Choroid plexus epithelial cell (primary cell): ENCODE measurements around the gene NPAS2.

Experiments
- DNase-seq: peaks from one replicate; pipeline ENCODE4 v3.0.0-alpha.2; 2010; ENCODE audit warnings: low read depth
- H3K4me3 ChIP-seq: 2 replicates; pipeline ENCODE4 v1.5.1; 2011; ENCODE audit warnings: low read depth, mild to moderate bottlenecking, control low read depth, low read length, moderate library complexity
- TF ChIP-seq, protein P1 (sequence below): conservative IDR thresholded peaks from 2 replicates; pipeline ENCODE4 v1.5.1; 2011; ENCODE audit warnings: low read depth, mild to moderate bottlenecking, control low read depth, inconsistent platforms, low read length, moderate library complexity

The NPAS2 gene

DNA sequence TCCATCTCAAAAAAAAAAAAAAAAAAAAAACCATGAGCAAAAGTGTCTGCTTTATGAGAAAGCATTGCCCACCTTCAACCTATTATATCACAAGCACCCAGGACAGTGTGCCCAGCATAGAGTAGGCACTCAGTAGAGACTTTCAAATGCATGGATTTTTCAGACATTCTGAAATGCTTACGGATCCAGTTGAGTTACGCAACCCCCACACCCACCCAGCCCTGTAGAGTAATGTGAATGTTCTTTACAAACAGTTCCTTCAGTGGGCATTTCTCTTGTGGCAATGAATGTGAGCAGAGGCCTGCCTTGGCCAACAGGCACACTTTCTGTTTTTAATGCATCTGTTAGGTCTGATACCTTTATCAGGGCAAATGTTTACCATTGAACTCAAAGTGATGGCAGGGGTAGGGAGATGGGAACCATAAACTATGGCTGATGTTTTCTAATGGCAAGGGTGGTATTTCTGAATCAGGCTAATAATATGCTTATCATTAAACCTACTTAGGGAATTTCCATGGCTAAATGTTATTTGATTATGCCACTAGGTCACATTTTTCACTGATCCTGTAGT lies 117.1 kb downstream of the NPAS2 start:
- TF ChIP-seq, protein P1, sequence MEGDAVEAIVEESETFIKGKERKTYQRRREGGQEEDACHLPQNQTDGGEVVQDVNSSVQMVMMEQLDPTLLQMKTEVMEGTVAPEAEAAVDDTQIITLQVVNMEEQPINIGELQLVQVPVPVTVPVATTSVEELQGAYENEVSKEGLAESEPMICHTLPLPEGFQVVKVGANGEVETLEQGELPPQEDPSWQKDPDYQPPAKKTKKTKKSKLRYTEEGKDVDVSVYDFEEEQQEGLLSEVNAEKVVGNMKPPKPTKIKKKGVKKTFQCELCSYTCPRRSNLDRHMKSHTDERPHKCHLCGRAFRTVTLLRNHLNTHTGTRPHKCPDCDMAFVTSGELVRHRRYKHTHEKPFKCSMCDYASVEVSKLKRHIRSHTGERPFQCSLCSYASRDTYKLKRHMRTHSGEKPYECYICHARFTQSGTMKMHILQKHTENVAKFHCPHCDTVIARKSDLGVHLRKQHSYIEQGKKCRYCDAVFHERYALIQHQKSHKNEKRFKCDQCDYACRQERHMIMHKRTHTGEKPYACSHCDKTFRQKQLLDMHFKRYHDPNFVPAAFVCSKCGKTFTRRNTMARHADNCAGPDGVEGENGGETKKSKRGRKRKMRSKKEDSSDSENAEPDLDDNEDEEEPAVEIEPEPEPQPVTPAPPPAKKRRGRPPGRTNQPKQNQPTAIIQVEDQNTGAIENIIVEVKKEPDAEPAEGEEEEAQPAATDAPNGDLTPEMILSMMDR: no peak
- no peak overlapping the region for H3K4me3 ChIP-seq
- no peak for DNase-seq

DNA sequence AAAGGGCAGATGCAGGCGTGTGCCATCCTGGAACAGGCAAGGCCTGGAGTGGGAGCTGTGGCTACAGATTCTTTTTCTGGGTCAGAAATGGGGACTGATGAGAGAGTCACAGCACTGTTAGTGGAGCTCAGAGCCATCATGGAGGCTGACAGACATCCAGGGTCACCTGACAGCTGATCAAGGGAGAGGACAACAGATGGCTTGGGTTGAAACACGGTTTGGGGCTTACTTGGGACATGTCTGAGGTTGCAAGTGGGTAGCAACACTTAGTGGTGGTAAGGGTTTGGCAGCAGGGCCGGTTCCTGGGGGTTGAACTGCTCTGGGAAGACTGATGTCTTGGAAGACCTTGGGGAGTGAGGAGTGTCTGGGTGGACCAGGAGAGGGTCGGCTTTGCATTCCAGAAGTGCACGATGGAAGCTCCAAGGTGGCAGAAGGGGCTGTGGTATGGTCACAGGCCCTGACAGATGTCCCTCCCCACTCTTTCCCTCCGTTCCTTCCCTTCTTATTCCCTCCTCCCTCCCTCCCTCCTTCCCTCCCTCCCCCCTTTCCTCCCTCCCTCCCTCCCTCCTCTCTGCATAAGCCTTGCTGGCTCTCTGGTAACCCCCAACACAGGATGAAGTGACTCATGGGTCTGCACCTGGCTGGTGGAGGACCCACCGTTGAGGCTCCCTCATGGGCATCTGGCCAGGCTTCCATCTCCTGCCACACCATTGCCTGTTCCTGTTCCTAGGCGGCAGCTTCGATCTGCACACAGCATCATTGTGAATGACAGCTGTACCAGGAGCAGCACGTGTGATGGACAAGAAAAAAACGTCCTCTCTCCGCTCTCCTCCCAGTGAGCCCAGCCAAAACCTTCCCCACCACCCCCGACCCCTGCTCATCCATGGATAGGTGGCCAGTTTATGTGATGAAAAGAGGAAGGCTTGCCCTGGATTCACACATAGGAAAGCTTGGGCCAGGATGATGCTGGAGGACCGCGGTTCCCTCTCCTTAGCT lies 118.4 kb downstream of the NPAS2 start:
- TF ChIP-seq, protein P1: no peak
- DNase-seq: no peak
- H3K4me3 ChIP-seq: no peak overlapping the region

DNA sequence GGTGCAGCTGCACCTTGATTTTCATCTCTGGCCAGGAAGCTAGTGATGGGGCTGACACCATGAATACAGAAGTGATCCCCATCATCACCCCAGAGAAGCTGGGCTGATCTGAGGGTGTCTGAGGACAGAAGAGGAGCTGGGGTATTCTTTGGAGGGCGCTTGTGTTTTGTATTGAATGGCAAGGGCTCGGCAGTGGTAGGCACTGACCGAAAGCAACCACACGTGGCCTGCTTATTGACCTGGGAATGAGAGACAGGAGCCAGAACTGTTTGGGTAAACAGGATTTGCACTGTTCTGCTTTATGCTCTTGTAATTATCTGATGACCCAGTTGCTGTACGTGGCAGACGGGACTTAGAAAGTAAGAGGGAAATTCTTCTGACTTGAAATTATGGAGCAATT lies 119.5 kb downstream of the NPAS2 start:
- TF ChIP-seq, protein P1: no peak
- no peak for DNase-seq

DNA sequence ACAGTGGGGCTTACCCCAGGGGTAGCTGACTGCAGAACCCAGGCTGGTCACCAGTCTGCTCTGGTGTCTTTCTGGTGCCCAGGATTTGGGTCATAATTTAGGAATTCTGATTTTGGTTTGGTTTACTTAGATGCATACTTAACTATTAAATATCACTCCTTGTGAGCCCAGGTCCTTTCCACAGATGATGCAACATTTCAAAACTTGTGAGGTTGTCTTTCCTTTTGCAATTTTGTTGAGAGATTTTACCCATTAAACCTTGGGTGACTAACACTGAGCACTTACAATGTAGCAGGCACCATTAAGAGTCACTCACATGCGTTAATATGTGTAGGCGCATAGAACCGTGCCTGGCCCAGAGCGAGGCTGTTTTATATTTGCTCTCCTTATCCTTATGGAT lies 120.3 kb downstream of the NPAS2 start:
- DNase-seq: no peak

More for the DNA sequence above, 119.5 kb downstream of the NPAS2 start:
- H3K4me3 ChIP-seq: no peak overlapping the region

DNA sequence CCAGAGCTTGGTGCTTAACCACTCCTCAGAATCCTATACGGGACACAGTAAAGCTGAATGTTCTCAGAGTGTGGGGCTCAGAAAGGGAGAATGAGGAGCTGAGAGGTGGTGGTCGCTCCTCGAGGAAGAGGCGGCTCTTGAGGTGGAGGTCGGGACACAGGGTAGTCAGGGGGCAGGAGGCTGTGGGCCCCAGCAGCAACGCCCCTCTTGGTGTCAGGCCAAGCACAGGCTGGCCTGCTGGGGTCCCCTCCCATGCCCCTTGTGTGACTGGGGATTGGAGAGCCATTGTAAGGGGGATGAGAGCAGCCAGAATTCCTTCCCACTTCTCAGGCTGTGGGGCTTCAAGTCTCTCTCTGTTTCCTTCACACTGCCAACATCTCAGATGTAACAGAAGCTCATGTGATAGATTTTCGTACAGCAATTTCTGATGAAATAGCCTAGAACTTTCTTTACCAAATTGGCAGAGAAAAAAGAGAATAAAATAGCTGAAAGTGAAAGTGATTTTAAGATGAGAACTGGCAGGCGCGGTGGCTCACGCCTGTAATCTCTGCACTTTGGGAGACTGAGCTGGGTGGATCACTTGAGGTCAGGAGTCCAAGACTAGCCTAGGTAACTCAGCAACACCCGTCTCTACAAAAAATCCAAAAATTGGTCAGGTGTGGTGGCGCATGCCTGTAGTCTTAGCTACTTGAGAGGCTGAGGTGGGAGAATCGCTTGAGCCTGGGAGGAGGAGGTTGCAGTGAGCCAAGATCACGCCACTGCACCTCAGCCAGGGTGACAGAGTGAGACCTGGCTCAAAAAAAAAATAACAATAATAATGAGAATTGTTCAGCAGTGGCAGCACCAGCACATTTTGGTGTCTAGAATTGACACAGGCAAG lies 121.1 kb downstream of the NPAS2 start:
- peak; percentile 39 for DNase-seq
- TF ChIP-seq, protein P1: no peak
- no peak overlapping the region for H3K4me3 ChIP-seq

More for the DNA sequence above, 120.3 kb downstream of the NPAS2 start:
- H3K4me3 ChIP-seq: no peak overlapping the region
- TF ChIP-seq, protein P1: no peak

DNA sequence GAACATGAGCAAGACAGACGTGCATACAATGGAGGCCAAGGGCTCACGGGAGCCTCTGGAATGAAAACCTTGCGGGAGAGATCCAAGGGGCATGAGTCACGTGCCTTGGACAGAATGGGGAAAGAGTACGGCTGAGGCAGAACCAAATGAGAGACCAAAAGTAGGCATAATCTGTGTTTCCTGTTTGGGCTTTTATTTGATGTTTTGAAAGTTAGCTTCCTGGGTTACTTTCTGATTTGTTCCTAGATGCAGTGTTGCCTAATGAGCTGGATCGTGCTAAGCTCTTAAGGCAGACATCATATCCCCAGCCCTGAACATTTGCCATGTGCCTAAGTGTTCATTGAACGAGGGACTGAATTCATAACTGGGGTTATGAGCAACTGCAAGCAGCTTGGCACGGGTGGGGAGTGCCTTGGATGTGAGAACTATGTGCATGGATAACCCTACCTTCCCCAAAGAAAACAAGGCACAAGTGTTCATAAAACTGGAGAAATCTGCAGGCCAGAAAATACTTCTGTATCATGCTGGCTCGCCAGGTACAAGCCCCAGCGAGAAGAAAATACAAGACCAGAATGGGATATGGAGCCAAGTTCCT lies 121.8 kb downstream of the NPAS2 start:
- no peak overlapping the region for H3K4me3 ChIP-seq
- TF ChIP-seq, protein P1: no peak
- peak; percentile 36 for DNase-seq
